WI38 (cell line): ENCODE data around the gene SLC12A6.

Source experiments
- H3K4me3 ChIP-seq: 2 replicates; pipeline ENCODE4 v1.5.1; 2011; ENCODE audit warnings: low read depth, mild to moderate bottlenecking, control low read depth, low read length
- CTCF ChIP-seq: IDR thresholded peaks from 2 replicates; pipeline ENCODE4 v1.5.1; 2012; ENCODE audit warnings: low read depth, mild to moderate bottlenecking, control low read depth, low read length

The SLC12A6 gene

DNA sequence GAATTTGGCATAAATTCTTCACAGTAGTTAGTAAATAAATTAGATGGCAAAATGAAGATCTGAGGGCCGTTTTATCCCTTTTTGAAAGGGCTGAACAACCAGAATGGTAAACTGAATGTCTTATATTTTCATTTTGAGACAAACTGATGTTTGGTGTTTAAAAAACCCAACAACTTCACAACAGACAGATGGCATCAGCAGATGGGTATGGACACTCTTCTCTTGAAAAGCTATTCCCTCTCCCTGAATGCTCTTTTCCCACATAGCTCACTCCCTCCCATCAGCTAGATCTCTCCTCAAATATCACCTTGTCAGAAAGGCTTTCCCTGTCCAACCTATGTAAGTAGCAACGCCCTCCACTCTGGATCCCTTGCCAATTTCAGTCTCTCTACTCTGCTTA is 79.4 kb downstream of the SLC12A6 start:
- no peak for TF ChIP-seq CTCF
- H3K4me3 ChIP-seq = no peak overlapping the region

- no peak overlapping the region for H3K4me3 ChIP-seq
- TF ChIP-seq CTCF = no peak
Measured at GRCh38 chr15:34252545-34252944, 85.0 kb downstream of the SLC12A6 start.

DNA sequence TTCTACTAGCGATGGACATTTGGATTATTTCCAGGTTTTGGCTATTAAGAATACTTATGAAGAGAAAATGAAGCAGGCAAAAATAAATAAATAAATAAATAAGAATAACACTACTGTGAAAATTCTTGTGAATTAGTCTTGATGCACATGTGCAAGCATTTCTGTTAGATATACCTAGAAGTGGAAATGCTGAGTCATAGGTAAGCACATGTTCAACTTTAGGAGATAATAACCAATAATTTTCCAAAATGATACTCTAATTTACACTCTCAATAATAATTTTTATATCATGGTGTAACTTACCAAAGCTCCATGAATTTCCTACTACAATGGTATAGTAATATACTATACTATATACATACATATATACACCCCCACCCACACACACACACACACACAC is 89.4 kb downstream of the SLC12A6 start:
- no peak for TF ChIP-seq CTCF
- no peak overlapping the region for H3K4me3 ChIP-seq

DNA sequence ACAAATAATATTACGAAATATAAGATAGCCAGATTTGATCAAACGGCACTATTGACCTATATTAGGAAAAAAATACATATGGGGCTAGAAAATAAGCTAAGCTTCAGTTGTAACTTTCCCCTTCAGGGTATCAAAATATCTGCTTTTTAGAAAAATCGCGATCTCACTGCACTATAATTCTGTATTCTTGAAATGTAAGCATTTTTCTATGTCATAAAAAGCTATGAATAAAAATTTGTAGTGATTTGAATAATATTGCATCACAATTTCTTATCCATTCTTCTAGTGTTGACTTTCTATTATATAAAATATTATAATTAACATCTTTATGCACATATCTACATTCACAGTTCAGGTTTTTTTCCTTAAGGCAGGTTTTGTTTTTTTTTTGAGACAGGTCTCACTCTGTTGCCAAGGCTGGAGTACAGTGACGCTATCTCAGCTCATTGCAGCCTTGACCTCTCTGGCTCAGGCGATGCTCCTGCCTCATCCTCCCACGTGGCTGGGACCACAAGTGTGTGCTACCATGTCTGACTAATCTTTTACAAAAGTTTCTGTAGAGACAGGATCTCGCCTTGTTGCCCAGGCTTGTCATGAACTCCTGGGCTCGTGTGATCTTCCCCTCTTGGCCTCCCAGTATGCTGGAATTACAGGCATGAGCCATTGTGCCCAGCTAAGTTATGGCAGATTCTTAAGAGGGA is 91.2 kb downstream of the SLC12A6 start:
- no peak overlapping the region for H3K4me3 ChIP-seq
- TF ChIP-seq CTCF = no peak

- TF ChIP-seq CTCF = no peak
- H3K4me3 ChIP-seq = no peak overlapping the region
Measured at GRCh38 chr15:34243226-34243625, 94.4 kb downstream of the SLC12A6 start.

DNA sequence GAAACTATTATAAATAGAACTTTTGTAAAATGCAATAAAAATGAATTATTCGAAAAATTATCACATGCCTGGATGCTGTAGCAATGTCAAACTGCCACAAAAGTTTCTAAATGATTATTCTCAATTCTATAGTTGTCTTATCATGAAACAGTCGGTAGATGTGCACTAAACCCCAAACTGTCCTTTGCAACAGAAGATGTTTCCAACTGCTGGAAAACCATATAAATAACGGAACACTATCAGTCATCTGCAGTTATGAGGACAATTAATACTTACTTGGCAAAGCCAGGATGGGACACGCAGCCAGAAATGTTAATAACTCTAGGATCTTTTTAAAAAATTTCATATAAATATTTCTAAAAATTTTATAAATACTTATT is 95.3 kb downstream of the SLC12A6 start:
- TF ChIP-seq CTCF = no peak
- no peak overlapping the region for H3K4me3 ChIP-seq

DNA sequence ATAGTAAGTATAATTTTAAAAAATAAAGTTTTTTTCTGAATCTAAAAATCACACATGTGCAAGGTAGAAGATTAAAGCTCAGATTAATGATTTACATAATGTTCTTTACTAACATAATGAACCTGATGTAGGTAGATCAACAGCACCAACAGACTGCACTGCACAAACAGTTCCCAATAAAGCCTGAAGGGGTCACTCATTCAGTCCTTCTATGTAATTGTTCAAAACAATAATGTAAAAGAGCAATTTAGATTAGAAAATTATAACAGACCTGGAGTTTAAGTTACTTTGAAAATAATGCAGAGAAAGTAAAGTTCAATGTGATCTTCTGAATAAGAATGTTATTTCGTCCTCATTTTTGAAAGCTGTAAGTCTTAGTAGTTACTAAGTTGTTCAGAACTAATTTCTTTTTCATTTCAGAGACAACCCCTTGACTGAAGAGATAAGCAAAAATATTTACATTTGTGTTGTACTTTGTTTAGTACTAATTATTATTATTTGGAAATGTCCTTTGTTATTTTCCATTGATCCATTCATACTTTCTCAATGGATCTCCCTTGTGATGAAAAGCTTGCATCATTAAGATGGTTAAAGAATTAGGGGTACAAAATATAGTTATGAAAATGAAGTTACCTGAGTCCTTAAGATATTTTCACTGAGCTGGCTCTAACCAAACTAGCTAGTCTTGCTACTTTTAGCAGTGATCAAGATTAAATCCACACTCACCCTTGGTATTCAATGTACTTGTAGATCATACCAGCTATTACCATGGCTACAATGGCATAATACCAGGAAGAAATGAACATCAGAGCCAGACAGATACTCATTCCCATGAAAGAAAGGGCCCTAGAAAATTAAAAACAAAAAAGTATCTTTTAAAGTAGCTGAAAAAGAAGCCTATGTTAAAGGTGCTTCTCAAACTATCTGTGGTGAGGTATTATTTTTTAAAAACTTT is 95.9 kb downstream of the SLC12A6 start:
- no peak overlapping the region for H3K4me3 ChIP-seq
- TF ChIP-seq CTCF = peak; percentile 73
